NCI-H774 (cell line): Measurements from ENCODE around the gene TMA7B.
"Not testable (repeated sequence)": the region's sequence is repeated elsewhere in the genome, so short reads cannot be mapped to it uniquely, and the experiment has no call there.

Source experiments
- DNase-seq: peaks from one replicate; lab custom pipeline; 2025; lab: John Stamatoyannopoulos, UW

Gene TMA7B

DNA sequence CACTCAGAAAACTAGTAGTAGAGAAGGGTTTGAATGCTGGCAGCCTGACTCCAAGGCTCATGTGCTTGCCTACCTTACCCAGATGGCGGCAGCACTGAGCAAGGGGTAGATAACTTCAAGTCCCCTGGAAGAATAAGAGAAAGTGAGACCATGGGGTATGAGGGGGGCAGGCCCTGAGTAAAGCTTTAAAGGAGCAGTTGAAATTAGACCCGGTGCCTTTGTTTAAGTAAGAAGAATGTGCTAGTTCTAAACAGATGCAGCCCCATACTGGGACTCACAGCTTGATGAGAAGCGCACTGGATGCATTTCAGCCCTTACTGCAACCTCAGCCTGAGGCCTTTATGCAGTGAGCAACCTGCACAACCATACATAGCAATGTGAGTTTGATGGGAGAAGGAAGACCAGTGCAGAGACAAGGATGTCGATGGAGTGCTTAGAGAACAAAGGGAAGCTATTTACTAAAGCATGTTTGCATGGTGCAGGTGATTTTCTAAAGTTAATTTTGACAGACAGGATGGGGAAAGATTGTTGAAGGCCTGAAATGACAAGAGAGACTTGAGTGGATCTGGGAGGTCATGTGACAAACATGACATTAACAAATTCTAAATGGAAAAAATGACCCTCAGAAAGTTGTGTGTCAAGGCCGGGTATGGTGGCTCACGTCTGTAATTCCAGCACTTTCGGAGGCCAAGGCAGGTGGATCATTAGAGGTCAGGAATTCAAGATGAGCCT lies 27.1 kb upstream of the TMA7B start:
- no peak for DNase-seq

DNA sequence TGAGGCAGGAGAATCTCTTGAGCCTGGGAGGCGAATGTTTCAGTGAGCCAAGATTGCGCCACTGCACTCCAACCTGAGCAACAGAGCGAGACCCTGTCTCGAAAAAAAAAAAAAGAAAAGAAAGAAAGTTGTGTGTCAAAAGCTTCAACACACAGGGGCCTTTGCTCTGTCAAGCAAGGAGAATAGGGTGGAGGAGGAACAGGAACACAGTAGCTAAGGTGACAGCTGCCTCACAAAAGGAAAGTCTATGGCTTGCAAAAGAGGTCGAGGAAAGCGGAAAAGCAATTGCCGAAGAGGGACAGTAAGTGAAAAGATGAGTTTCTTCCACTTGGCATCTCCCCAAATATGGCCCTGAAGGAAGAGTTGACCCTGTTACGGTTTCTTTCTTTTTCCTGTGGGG lies 26.5 kb upstream of the TMA7B start:
- DNase-seq: no peak

DNA sequence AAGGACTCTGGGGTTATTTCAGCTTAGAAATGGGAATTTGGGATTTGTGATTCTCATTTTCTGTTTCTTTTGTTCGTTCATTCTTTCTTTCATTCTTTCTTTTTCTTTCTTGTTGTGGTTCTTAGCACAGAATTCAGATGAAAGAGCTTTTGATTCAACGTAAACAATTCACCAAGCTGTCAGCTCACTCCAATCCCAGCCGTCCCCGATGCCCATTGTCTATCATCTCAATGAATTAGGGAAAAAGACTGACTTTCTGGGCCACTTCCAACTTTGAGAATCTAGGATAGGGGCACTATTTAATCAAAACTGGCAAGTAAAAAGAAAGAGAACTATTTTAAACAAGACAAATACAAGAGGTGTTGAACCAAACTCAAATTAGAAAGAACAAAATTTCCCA lies 25.1 kb upstream of the TMA7B start:
- no peak for DNase-seq

DNA sequence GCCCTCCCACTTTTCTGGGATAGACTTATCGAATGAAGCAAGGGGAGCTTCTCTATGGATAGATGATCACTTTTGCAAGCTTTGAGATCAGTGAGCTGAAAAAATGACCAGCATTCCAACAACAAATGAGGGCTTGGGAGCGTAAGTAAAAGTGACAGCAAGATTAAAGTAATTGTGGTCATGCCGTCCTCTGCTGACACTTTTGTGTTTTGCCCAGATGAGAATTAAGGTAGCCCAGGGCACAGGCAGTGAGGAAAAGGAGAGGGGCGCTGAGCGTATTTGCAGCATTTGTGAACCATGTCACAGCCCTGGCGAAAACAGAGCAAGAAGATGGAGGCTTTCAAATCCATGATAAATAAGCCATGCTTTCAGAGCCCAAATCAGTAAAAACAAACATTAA lies 24.6 kb upstream of the TMA7B start:
- no peak for DNase-seq

DNA sequence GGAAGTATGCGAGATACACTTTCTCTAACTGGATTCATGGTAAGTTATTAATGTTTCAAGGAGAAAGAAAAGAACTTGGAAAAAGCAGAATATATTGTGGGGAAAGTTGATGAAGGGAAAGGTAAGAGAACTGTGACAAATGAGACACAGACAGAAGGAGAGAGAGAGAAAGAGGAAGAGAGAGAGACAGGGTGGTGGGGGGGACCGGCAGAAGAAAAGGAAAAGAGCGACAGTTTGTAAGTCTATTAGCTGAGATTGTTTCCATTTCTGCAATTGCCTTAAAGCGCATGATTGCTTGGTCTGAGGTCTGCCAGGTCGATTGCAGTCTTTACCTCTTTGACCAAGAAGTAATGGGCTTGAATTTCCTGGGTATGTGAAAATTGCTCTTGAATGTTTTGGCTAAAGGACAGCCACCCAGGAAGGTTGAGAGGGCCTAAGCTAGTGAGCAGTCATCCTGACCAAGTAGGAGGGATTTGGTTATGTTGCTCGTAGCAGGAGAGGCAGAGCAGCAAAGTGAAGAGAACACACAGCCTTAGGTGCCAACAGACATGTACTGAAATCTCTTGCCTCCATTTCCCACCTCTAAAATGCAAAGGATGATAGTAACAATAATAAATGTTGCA lies 23.6 kb upstream of the TMA7B start:
- DNase-seq: no peak

DNA sequence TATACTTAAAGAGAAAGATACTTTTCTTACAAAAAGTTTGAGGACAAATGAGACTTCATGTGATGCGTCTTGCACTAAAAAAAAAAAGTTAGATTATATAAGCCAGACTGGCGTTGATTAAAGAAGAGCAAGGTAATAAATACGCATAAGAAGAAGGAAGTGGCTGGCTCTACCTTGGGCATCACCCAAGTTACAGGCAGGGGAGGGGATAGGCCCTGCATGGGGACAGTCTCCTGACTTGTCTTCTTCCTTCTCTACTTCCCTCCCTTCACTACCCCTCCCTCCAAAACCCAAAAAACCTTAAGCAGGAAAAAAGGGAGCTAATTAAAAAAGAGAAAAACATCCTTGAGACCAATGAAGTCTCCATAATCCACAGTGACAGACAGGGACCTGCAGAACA lies 22.3 kb upstream of the TMA7B start:
- no peak for DNase-seq

DNA sequence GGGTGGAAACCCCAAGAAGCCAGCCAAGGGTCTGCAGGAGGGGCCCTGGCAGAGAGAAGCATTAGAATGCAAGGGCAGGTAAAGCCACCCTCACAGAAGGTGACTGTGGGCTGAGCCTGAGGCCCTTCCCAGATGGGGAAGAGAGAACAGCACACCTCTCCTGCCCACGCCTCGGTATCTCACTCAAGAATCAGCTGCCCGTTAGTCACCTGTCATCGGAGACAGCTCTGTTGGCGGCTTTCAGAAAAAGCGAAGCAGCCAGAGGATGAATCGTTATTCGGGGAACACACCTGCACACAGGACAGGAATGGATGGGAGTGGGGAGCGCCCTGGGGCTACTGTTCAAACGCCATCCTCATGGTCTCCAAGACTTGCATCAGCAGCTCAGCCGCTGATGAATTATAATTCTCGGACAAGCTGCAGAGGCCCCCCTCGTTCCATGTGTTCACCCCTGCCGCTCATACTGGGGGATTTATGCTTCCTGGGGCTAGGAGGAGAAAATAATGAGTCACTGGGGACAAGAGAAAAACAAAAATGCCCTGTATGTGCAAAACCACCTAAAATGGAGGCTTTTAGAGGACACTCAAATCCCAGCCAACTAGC lies 21.6 kb upstream of the TMA7B start:
- no peak for DNase-seq

DNA sequence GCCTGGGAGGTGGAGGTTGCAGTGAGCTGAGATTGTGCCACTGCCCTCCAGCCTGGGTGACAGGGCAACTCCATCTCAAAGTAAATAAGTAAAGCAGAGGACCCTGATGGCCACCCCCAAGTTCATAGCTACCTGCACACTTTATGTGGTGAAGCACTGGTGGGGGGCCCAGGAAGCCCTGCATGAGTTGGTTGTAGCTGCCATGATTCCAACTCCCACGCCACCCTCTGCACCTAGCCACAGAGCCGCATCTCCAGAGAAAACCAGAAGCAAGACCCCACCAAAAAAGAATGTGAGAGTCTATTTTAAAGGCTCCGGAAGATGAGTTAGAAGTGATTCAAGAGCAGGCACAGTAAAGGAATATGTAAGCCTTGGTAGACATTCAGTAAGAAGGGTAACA lies 20.4 kb upstream of the TMA7B start:
- no peak for DNase-seq

DNA sequence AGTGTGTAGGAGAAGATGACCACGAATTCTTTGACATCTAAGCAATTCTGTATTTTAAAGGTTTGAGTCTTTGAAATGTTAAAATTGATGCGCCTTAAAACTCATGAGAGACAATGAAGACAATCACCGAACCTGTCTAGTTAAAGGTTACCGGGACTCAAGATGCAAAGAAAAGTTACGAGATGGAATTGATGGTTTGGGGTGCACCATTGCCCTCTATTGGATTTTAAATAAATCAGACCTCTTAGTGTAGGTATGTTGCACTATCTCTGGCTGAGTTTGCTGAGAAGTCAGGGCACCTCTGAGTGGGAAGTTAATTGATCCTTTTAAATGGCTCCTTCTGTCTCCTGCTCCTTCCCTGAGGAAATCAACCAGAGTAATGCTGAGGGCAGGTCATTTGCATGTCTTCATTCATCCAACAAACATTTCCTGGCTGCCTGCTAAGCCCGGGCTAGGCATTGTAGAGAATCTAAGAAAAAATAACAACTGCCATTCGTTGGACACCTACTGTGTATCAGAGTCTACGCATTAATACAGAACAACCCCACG lies 19.4 kb upstream of the TMA7B start:
- no peak for DNase-seq

DNA sequence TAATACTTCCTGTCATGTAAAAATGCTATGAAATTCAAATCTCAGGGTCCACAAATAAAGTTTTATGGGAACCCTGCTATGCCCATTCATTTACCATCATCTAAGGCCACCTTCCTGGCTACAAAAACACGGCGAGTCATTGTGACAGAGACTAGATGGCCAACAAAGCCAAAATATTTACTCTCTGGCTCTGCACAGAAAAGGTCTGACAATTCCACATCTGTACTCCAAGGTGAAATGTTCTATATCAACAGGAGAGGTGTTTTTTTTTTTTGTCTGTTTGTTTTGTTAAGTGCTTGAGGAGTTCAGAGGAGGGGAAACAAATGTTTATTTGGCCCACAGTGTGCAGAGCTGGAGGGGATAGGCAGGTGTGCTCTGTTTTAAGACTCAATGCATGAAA lies 18.6 kb upstream of the TMA7B start:
- peak; percentile 69 for DNase-seq

DNA sequence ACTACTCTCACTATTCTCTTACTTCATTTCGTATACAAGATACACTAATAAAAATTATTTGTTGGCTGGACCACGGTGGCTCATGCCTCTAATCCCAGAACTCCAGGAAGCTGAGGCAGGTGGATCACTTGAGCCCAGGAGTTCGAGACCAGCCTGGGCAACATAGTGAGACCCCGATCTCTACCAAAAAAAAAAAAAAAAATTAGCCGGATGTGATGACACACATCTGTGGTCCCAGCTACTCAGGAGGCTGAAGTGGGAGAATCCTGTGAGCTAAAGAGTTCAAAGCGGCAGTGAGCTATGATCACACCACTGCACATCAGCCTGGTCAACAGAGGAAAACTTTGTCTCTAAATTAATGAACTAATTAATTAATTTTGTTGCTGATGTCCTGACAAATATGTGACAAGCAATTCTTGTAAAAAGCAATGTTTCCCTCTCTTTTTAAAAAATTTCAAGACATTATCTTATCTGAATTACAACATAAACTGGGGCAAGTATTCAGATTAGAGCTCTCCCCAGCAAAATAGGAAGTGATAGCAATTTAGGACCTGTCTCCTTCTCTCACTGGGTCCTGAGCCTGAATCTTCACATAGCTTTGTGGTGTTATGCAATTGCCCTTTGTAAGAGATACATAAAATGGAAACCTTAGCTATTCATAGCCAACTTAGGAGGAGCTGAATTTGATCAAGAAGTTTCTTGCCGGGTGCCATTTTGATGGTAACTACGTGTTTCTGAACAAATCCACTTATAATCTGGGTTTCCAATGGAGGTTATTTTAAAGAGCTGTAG lies 17.6 kb upstream of the TMA7B start:
- DNase-seq: no peak

DNA sequence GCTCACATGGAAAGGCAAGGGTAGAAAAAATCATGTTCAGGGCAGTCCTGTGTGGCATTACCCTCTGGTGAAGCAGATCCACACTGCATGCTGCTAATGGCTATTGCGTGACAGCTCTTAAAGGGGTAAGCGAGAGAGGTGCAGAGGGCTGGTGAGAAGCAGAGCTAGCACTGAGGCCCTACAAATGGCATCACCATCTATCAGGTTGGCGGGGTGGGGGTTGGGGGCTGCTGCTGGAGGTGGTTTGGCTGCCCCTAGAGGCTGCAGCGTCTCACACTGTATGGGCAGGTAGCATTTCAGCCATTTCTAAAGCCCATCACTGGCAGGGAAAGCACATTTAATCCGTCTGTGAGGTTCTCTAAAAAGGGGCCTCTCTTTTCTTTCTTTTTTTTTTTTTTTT lies 16.9 kb upstream of the TMA7B start:
- no peak for DNase-seq

DNA sequence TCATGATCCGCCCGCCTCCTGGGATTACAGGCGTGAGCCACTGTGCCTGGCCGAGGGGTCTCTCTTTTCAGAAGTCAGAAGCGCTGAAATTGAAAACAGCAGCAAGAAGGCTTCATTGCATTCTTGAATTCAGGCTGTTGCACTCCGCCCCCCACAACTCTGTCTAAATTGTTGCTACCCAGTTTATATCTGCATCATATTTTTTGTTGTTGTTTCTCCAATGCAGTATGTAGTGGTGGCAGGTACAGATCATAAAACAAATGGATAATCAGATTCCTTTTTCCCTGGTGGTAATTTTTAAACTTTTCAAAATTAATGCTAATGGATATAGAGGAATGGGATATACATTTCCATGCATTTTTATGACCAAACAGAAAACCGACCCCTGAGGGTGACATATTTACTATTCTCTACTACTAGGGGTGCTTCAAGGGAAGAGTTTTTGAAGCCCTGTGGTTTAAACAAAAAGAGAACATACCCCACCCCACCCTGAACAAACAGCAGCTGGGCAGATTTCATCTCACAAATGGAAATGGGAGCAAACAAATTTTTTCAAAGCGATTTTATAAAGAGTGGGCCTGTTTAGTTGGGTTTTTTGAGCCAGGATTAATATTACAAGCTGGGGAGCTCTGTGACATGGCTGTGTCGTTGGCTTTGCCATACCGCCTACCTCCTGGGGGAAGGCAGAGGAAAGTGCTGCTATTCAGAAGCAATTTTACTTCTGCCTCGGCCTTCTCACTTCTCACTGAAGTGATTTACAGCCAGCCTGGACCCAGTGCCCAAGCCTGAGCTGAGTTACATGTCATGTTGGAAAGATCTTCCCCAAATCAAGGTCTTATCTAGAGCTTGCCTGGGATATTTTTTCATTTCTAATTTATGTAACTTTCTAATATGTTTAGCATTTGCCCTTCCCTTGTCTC lies 16.0 kb upstream of the TMA7B start:
- no peak for DNase-seq

DNA sequence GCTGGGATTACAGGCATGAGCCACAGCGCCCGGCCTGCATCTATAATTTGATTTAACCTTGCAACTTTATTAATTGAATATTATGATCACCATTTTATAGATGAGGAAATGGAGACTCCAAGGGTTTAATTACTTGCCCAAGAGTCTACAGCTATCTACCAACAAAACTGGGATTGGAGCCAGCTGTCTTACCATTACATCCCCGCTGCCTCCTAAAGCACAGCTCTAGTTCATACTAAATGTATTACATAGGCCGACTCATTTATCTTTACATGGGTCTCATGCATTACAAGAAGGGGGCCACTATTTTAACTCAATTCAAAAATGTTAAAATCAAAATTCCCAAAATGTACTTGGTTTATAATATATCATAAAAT lies 14.1 kb upstream of the TMA7B start:
- no peak for DNase-seq

DNA sequence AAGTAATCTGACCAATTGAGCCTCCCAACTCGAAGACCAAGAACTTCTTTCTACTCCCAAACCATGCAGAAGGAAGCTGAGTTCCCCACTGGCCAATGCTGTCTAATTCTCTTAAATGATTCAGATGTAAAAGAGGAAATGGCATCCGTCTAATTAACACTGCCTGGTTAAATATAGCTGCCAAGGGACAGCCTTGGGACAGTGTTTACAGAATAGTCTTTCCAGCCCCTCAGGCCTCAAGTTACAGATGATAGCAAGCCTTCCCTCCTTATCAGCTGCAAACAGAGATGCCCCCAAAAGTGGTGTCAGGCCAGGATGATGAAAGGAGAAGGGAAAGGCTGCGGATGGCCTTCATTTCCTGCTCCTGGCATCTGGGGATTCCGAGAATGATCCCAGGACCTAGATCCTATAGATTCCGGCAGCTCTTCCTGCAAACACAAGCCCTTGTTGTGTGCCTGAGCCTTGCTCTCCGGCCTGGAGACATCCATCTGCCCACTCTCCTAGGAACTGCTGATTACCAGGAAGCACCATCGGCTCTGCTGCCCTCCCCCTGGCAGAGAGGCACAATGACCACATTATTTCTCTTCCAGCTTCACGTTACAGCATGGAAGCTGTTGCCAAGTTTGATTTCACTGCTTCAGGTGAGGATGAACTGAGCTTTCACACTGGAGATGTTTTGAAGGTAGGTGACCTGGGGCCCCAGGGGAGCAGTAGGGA lies 13.5 kb upstream of the TMA7B start:
- no peak for DNase-seq

DNA sequence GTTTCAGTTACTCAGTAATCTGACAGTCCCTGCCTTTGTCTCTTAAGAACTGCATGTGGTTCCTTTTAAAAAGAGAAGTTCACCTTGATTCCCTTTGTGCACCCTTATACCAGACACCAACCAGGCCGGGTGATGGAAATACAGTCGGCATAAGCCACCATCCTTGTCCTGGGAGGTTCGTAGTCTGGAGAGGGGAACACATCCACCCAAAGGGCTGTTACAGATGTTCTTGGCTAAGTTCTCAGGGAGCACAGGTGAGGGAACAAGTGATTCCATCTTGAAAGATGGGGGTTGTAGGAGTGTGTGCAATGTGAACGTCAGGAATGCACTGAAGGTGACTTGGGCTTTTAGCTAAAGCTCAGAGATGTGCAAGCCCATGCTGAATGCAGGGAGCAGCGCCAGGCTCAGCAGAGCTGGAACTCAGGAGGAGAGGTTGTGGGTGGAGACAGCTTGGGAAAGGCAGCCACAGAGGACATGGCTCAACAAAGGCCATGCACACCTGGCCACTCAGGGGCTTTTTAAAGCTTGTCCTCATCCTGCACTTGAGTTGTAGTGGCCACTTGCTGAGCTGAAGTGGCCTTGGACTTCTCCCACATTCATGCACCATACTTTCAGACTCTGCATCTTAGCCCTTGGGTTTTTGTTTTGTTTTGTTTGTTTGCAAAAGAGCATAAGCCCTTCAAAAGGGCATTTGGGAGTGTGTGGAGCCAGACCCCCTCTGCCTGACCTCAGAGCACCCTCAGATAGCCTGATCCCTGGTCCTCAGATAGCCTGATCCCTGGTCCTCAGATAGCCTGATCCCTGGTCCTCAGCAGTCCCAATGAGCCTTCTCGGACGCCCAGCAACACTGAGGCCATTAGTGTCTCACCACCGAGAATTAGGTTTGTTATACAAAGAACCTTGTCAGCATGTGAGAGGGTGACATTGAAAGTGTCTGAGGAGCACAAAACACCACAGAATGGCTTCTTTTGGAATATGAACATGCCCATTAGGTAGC lies 12.7 kb upstream of the TMA7B start:
- DNase-seq: peak; percentile 33

DNA sequence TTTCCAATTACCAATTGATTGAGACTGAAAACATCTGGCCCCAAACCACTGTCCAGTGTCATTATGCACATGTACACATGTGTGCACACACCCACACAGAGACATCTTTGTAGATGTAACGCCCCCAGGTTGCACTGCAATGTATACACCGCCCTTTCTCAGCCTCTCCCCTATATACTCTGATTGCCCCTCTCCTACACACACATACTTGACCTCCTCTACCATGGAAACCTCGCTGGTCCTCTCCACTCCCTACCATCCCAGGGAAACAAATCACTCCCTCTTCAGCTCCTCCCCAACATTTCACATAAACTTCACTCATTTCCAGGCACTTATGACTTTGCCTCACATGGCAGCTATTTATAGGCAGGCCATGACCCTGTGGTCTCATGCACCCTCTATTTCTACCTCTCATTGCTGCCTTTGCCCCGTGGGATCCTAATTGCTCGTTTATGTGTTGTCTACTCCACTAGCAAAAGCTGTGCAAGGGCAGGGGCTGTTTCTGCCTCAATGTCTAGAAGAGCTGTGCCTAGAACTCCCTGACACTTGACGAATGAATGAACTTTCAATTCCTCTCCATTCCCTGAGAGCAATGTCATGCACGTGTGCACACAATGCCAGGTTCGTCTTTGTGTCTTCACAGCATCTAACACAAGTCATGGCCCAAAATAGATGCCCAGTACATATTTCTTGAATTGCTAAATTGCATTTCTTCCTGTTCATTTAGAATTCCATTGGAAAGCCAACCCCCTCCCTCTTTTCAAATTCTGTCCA lies 10.0 kb upstream of the TMA7B start:
- no peak for DNase-seq

DNA sequence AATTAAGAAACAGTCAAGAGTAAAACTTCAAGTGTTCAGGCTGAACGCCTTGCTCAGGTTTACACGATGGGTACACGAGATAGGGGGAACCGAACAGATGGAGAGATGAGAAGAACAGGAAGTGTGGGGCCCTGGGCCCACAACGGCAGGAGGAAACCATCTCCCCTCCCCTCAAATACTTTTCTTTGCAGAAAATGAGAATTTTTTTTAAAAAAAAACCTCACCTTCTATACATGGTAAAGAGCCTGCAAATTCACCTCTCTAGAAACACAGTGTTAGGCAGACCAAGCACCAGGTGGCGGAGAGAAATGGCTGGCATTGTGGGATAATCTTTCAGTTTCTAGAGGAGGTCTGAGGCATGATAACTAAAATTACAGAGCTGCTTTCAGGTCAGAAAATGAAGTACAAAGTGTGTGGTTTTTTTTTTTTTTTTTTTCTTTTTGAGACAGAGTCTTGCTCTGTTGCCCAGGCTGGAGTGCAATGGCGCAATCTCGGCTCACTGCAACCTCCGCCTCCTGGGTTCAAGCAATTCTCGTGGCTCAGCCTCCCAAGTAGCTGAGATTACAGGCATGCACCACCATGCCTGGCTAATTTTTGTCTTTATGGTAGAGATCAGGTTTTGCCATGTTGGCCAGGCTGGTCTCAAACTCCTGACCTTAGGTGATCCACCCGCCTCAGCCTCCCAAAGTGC lies 8.4 kb upstream of the TMA7B start:
- DNase-seq: not testable (repeated sequence)
